ENCODE measurements around the gene PRDM16.
"Not testable (repeated sequence)": the region's sequence is repeated elsewhere in the genome, so short reads cannot be mapped to it uniquely, and the experiment has no call there.

The PRDM16 gene

GRCh38 chr1:3235496-3235895 lies 166.5 kb downstream of the PRDM16 start:
- no peak for DNase-seq

DNA sequence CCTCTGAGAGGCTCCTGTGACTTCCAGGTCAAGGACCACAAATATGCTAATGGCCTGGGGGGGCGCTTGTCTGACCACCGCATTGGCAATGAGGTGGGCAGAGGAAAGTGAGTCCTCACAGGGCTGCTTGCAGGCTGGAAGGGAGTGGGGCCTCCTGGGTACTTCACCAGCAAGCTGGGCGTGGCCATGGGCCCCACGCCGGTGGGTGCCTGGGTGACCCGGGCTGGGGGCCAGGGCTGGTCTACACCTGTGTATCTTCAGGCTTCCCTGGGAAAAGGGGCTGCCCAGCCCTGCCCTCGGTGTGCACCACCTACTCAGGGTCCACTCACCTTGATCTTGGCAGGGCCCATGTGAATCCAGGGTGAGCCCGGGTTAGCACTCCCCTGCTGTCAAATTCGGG lies 167.4 kb downstream of the PRDM16 start:
- no peak for DNase-seq

GRCh38 chr1:3236955-3237354 lies 168.0 kb downstream of the PRDM16 start:
- no peak for DNase-seq

- no peak for DNase-seq
These were observed 168.6 kb downstream of the PRDM16 start for GRCh38 chr1:3237570-3237969.

GRCh38 chr1:3237994-3238702 lies 169.1 kb downstream of the PRDM16 start:
- no peak for DNase-seq

DNA sequence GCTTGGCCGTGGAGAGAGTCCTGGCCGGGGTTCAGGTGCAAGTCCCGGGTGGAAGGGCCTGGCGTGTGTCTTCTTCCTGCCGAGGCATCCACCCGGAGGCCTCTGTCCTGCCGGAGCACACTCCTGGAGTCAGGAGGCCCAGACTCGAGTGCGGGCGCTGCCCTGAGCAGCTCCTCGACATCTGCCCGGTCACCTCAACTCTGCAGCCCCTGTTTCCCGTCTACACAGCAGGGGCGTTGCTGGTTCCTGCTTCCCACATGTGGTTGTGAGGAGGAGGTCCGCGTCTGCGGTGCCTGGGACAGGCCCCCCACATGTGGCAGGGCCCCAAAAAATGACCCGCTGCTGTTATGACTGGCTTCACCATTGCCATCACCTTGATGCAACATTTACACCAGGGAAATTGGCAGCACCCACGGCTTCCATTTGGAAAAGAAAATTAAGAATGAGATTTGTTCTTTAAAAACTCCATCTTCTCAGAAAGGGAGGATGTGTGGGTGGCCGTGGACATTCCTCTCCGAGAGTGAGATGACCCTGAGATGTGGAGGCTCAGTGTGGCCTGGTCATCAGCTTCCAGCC lies 169.8 kb downstream of the PRDM16 start:
- no peak for DNase-seq

DNA sequence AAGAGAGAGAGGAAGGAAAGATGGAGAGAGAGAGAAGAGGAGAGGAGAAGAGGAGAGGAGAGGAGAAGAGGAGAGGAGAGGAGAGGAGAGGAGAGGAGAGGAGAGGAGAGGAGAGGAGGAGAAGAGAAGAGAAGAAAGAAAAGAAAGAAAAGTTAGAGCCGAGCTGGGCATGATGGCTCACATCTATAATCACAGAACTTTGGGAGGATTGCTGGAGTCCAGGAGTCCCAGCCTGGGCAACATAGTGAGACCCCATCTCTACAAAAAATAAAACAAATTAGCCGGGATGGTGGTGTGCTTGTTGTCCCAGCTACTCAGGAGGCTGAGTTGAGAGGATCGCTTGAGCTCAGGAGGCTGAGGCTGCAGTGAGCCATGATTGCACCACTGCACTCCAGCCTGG lies 171.0 kb downstream of the PRDM16 start:
- not testable (repeated sequence) for DNase-seq

- no peak for DNase-seq
These were observed 171.7 kb downstream of the PRDM16 start for GRCh38 chr1:3240524-3241235.

DNA sequence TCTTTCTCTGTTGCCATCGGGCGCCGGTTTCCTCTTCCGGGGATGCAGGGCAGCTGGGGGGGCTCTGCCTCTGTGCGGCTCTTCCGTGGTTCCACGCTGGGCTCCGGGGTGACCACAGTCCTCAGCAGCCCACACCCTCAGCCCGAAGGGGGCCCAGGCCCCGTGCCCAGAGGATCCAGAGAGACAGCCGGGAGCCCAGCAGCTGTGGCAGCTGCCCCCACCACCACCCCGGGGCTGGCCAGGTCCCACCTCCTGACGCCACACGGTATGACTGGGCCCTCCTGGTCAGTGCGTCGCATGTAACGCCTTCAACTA lies 172.2 kb downstream of the PRDM16 start:
- no peak for DNase-seq

DNA sequence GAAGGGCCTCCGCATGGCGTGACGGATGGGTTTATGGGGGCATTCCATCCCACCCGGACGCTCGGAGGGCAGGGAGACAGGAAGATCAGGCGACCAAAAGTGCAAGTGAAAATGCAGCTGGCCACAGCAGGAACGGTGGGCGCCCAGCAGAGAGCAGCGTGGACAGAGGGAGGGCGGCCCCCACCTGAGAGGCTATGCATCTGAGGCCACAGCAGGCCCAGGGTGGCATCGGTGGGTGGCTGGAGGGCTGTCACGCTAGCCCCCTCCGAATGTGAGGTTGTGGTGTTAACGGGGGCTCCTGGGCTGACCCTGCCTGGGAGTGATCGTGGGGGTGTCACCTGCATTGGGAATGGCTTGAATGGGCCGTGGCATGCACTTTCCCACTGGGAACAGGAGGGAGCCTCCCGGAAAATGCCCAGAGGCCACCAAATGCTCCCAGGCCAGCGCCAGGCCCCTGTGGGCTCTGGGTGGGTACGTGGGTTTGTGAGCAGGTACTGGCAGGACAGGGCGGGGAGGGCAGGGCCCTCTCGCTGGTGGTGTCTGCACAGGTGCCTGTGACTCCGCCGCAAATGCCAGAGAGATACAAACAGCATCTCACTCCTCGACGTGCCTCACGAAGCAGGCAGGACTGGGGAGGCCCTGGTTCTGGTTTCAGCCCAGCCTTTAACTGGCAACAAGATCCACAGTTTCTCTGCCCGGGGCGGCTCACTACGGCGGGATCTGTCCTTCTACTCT lies 172.8 kb downstream of the PRDM16 start:
- no peak for DNase-seq

GRCh38 chr1:3242408-3243260 lies 173.6 kb downstream of the PRDM16 start:
- no peak for DNase-seq

- no peak for DNase-seq
These were observed 174.3 kb downstream of the PRDM16 start for GRCh38 chr1:3243304-3243703.

DNA sequence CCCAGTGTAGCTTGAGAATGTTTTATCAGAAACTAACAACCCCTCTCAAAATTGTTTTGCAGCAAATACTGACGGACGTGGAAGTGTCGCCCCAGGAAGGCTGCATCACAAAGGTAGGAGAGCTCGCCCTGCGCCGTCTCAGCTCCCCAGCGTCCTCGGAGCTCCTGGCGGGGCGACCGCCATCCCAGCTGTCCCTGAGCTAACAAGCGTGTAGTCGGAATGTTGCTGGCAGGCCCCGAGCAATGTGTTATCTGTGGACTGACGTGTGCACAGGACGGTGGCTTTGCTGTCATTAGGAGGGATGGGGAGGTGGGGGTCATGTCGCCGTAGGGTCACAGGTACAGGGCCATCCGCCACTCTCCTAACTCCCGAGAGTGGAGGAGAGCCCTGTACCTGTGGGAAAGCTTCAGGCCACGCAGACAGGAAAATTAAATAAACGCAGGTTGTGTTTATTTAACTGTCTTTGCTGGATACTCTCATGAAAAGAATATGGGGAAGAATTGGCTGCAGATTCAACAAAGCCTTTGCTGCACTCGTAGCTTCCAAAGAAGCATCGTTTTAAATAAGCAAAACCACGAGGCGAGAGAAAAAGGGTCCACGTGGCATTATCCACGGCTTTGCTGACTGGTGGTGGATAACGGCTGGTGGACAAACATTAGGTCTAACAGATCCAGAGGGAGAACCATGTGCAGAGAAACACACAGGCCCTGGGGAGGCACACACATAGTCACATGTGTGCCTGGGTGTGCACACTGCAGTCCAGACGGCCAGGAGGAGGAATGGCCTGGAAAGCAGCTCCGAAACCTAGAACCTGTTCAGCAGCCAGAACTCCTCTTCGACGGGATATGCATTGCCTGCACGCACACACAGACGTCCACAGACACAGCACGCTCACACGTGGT lies 175.3 kb downstream of the PRDM16 start:
- DNase-seq, result no peak

DNA sequence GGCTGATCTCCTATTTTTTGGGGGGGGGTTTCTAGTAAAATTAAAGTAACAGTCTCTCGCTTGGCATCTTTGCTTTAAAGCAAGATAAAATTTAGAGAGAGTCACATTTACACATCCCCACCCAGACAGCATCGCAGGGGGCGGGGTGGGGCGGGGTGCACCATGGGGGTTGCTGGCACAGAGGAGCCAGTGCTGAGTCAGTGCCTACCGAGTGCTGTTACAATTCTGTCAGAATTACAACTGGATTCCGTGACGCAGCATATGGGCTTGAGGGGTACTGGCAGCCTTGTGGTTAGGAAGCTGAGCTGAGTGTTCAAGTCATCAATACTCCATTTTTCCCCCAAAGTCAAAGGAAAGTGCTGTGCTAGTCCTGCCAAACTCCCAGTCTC lies 175.9 kb downstream of the PRDM16 start:
- DNase-seq, result no peak

GRCh38 chr1:3245344-3245743 lies 176.3 kb downstream of the PRDM16 start:
- DNase-seq, result no peak

DNA sequence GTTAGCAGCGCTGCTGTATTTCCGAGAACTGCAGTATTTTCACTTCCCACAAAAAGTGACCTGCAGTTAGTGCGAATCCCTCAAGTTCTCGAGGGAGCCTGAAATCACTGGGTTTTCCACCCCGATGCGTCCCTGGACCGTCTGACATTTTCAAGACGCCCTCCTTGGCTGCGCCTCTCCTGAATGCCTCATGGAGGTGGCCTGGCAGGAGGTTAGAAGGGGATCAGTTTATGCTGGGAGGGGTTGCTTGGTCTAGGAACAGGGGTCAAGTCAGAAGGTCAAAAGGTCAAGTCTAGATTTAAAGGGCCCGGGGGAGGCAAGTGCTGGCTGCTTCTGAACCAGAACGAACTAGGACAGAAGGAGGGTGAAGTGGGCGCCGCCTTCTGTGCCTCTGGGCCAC lies 176.8 kb downstream of the PRDM16 start:
- no peak for DNase-seq

GRCh38 chr1:3246251-3246650 lies 177.2 kb downstream of the PRDM16 start:
- no peak for DNase-seq

- DNase-seq, result no peak
These were observed 178.6 kb downstream of the PRDM16 start for GRCh38 chr1:3247521-3248121.

- DNase-seq, result no peak
These were observed 179.4 kb downstream of the PRDM16 start for GRCh38 chr1:3248155-3249141.

GRCh38 chr1:3249231-3249630 lies 180.2 kb downstream of the PRDM16 start:
- no peak for DNase-seq

All from CD4-positive, alpha-beta T cell treated with Interleukin-12 subunit alpha and Interleukin-12 subunit beta, for 1 hour (primary cell).